ENCODE data around the gene TEX51. TPM values are rescaled to one million over a fixed set of nuclear protein-coding genes. Genes with fewer than 3 reads are reported as not detected.

Gene TEX51
- not detected for total RNA-seq

GRCh38 chr2:126898636-126899035 lies at the start of gene TEX51:
Gene TEX51, plus strand, starts transcription at chr2:126898890. Its CDS starts 29 bp downstream, at chr2:126898919.
- no peak for DNase-seq
- intact Hi-C loops (cut with DNase I) = no loop called here
- H3K36me3 ChIP-seq = no peaks in the 10 kb centered on the region
- no peaks in the 10 kb centered on the region for H3K4me1 ChIP-seq
- H3K27me3 ChIP-seq = no peaks in the 10 kb centered on the region
- no peak within 1 kb of the TSS for H3K27ac ChIP-seq
- no peaks in the 10 kb centered on the region for H3K9me3 ChIP-seq
- TF ChIP-seq CTCF (IDR thresholded peaks at IDR 0.05) = no peak
- no peak within 1 kb of the TSS for H3K4me3 ChIP-seq
- H3K9ac ChIP-seq (ENCODE audit: low read depth in 2 of 2, low read length in 2 of 2) = no peak within 1 kb of the TSS

- Histone ChIP-seq H3K27ac (no peak overlapping the region), H3K9ac (ENCODE audit: low read depth in 2 of 2, low read length in 2 of 2) (no peak overlapping the region), H3K9me3 (no peaks in the 10 kb centered on the region), H3K36me3 (no peaks in the 10 kb centered on the region), H3K4me1 (no peaks in the 10 kb centered on the region), H3K27me3 (no peaks in the 10 kb centered on the region), H3K4me3 (no peak overlapping the region)
- intact Hi-C loops (cut with DNase I) = no loop called here
- TF ChIP-seq CTCF (IDR thresholded peaks at IDR 0.05) = no peak
- DNase-seq = no peak
Measured at GRCh38 chr2:126849054-126849453, 49.6 kb upstream of the TEX51 start.

- intact Hi-C loops (cut with DNase I) = no loop called here
- Histone ChIP-seq H3K4me3 (no peak overlapping the region), H3K9ac (ENCODE audit: low read depth in 2 of 2, low read length in 2 of 2) (no peak overlapping the region), H3K36me3 (no peaks in the 10 kb centered on the region), H3K27me3 (no peaks in the 10 kb centered on the region), H3K27ac (no peak overlapping the region), H3K4me1 (no peaks in the 10 kb centered on the region), H3K9me3 (no peaks in the 10 kb centered on the region)
- no peak for TF ChIP-seq CTCF (IDR thresholded peaks at IDR 0.05)
- DNase-seq = no peak
Measured at GRCh38 chr2:126849486-126849885, 49.2 kb upstream of the TEX51 start.

- Histone ChIP-seq H3K4me1 (no peaks in the 10 kb centered on the region), H3K9ac (ENCODE audit: low read depth in 2 of 2, low read length in 2 of 2) (no peak overlapping the region), H3K27me3 (no peaks in the 10 kb centered on the region), H3K9me3 (no peaks in the 10 kb centered on the region), H3K27ac (no peak overlapping the region), H3K4me3 (no peak overlapping the region), H3K36me3 (no peaks in the 10 kb centered on the region)
- no peak for TF ChIP-seq CTCF (IDR thresholded peaks at IDR 0.05)
- DNase-seq = no peak
- intact Hi-C loops (cut with DNase I) = no loop called here
Measured at GRCh38 chr2:126849991-126850535, 48.6 kb upstream of the TEX51 start.

- H3K9ac ChIP-seq (ENCODE audit: low read depth in 2 of 2, low read length in 2 of 2) = no peak overlapping the region
- H3K36me3 ChIP-seq = no peaks in the 10 kb centered on the region
- H3K27me3 ChIP-seq = no peaks in the 10 kb centered on the region
- no peak overlapping the region for H3K4me3 ChIP-seq
- no peak for TF ChIP-seq CTCF (IDR thresholded peaks at IDR 0.05)
- H3K4me1 ChIP-seq = no peaks in the 10 kb centered on the region
- DNase-seq = no peak
- intact Hi-C loops (cut with DNase I) = no loop called here
- H3K9me3 ChIP-seq = no peaks in the 10 kb centered on the region
- no peak overlapping the region for H3K27ac ChIP-seq
Measured at GRCh38 chr2:126850940-126851339, 47.8 kb upstream of the TEX51 start.

Measured in colonic mucosa (tissue), 4 donors.